Activated CD4-positive, alpha-beta T cell treated with anti-CD3 and anti-CD28 coated beads for 4 hours (primary cell): Measurements from ENCODE around the gene GCNT2.
"Not testable (repeated sequence)": the region's sequence is repeated elsewhere in the genome, so short reads cannot be mapped to it uniquely, and the experiment has no call there.

Experiments
- DNase-seq, 2 donors: peaks; one replicate each; pipeline ENCODE4 v3.0.0-alpha.2; 2020

GCNT2 gene

GRCh38 chr6:10514049-10514780 lies 6.9 kb upstream of the GCNT2 start:
- no peak for DNase-seq

GRCh38 chr6:10516953-10517352 lies 4.2 kb upstream of the GCNT2 start:
- no peak for DNase-seq

GRCh38 chr6:10518557-10519407 lies 2.4 kb upstream of the GCNT2 start:
- DNase-seq, result no peak

- DNase-seq, result not testable (repeated sequence)
Measured at GRCh38 chr6:10519408-10519697, 1.8 kb upstream of the GCNT2 start.

GRCh38 chr6:10520468-10520867 lies 683 bp upstream of the GCNT2 start:
- DNase-seq, result no peak

GRCh38 chr6:10522929-10523573 lies 1.9 kb downstream of the GCNT2 start:
- no peak for DNase-seq

GRCh38 chr6:10526156-10526555 lies 5.0 kb downstream of the GCNT2 start:
- DNase-seq, result no peak

GRCh38 chr6:10528158-10528981 lies 7.2 kb downstream of the GCNT2 start:
- peak; percentile 3 to 5 for DNase-seq

- DNase-seq, result no peak
Measured at GRCh38 chr6:10529231-10529801, 8.2 kb downstream of the GCNT2 start.

GRCh38 chr6:10529828-10530374 lies 8.8 kb downstream of the GCNT2 start:
- not testable (repeated sequence) for DNase-seq

GRCh38 chr6:10531503-10531902 lies 10.4 kb downstream of the GCNT2 start:
- DNase-seq, result no peak

GRCh38 chr6:10531942-10532341 lies 10.8 kb downstream of the GCNT2 start:
- no peak for DNase-seq

- DNase-seq, result no peak
Measured at GRCh38 chr6:10532392-10532791, 11.2 kb downstream of the GCNT2 start.

GRCh38 chr6:10534419-10534762 lies 13.2 kb downstream of the GCNT2 start:
- DNase-seq, result no peak

- DNase-seq, result no peak
Measured at GRCh38 chr6:10535193-10535592, 14.0 kb downstream of the GCNT2 start.

GRCh38 chr6:10537726-10538125 lies 16.6 kb downstream of the GCNT2 start:
- no peak for DNase-seq

- no peak for DNase-seq
Measured at GRCh38 chr6:10540073-10540746, 19.1 kb downstream of the GCNT2 start.

- no peak for DNase-seq
Measured at GRCh38 chr6:10541591-10541990, 20.4 kb downstream of the GCNT2 start.

GRCh38 chr6:10542213-10542612 lies 21.1 kb downstream of the GCNT2 start:
- no peak for DNase-seq

- DNase-seq, result no peak
Measured at GRCh38 chr6:10543488-10543887, 22.3 kb downstream of the GCNT2 start.

- DNase-seq, result no peak
Measured at GRCh38 chr6:10545482-10545881, 24.3 kb downstream of the GCNT2 start.

- DNase-seq, result no peak
Measured at GRCh38 chr6:10547809-10548208, 26.7 kb downstream of the GCNT2 start.
